ENCODE measurements around the gene ATG4D.

Gene ATG4D

GRCh38 chr19:10543420-10544241, at the start of gene ATG4D:
ATG4D (plus strand) TSS chr19:10543904; CDS start chr19:10544091, 187 bp downstream.
- DNase-seq, result peak; percentile 65

GRCh38 chr19:10497371-10497770, 46.3 kb upstream of the ATG4D start:
- no peak for DNase-seq

GRCh38 chr19:10499550-10500246, 44.0 kb upstream of the ATG4D start:
- no peak for DNase-seq

- no peak for DNase-seq
These were observed 43.5 kb upstream of the ATG4D start for GRCh38 chr19:10500247-10500592.

GRCh38 chr19:10501971-10502523, 41.7 kb upstream of the ATG4D start:
- no peak for DNase-seq

- DNase-seq, result peak; percentile 81
These were observed 41.1 kb upstream of the ATG4D start for GRCh38 chr19:10502524-10503001.

GRCh38 chr19:10503002-10503789, 40.5 kb upstream of the ATG4D start, which contains the start of gene KEAP1:
KEAP1 (minus strand) TSS chr19:10503356; CDS start chr19:10500033, 3,323 bp downstream.
- no peak for DNase-seq

GRCh38 chr19:10505583-10506229, 38.0 kb upstream of the ATG4D start:
- DNase-seq, result no peak

GRCh38 chr19:10508036-10508435, 35.7 kb upstream of the ATG4D start:
- no peak for DNase-seq

- DNase-seq, result no peak
These were observed 35.0 kb upstream of the ATG4D start for GRCh38 chr19:10508707-10509106.

- no peak for DNase-seq
These were observed 33.4 kb upstream of the ATG4D start for GRCh38 chr19:10510301-10510802.

GRCh38 chr19:10513223-10513622, 30.5 kb upstream of the ATG4D start:
- no peak for DNase-seq

GRCh38 chr19:10514211-10515145, 29.2 kb upstream of the ATG4D start:
- DNase-seq, result no peak

GRCh38 chr19:10516064-10516385, 27.7 kb upstream of the ATG4D start:
- DNase-seq, result no peak

GRCh38 chr19:10516671-10517286, 26.9 kb upstream of the ATG4D start:
- no peak for DNase-seq

- no peak for DNase-seq
These were observed 26.3 kb upstream of the ATG4D start, which contains the start of gene S1PR5 for GRCh38 chr19:10517361-10517759. S1PR5 (minus strand) TSS chr19:10517447; CDS start chr19:10515011, 2,436 bp downstream.

GRCh38 chr19:10517760-10518443, 25.8 kb upstream of the ATG4D start:
- DNase-seq, result no peak

GRCh38 chr19:10518444-10519361, 25.0 kb upstream of the ATG4D start:
- no peak for DNase-seq

- no peak for DNase-seq
These were observed 24.3 kb upstream of the ATG4D start for GRCh38 chr19:10519421-10519820.
